Erythroblast (primary cell): ENCODE data around the gene POMT1.

Experiments used
- GATA1 ChIP-seq: IDR thresholded peaks from 2 replicates; pipeline ENCODE4 v1.6.1; 2011; ENCODE audit warnings: low read depth, mild to moderate bottlenecking, control low read depth, low read length, moderate library complexity
- POLR2A ChIP-seq: IDR thresholded peaks from 2 replicates; pipeline ENCODE4 v1.6.1; 2011; ENCODE audit warnings: mild to moderate bottlenecking, low read length

- TF ChIP-seq POLR2A: no peak
- TF ChIP-seq GATA1: no peak
Observed at GRCh38 chr9:131478421-131478868, 24.3 kb upstream of the POMT1 start.
